H1 (cell line): Measurements from ENCODE around the gene TMEM266. TPM values are rescaled to one million over a fixed set of nuclear protein-coding genes. Genes with fewer than 3 reads are reported as not detected.

ENCODE experiments used
- CTCF ChIA-PET: fragments of 300-600 bp; sonication (Branson Sonifier 250); formaldehyde crosslinking; loops from one replicate; lab custom pipeline; 2021; ENCODE audit not compliant: partially characterized antibody; lab: Charles Lee
- POLR2A ChIA-PET: fragments of 300-600 bp; sonication (Branson Sonifier 250); formaldehyde crosslinking; loops from one replicate; lab custom pipeline; 2021; ENCODE audit warnings: inconsistent platforms; ENCODE audit not compliant: partially characterized antibody; lab: Charles Lee
- DNase-seq, 2 experiments: peaks; one replicate each; pipeline versions ENCODE4 v3.0.0 to v3.0.0-alpha.2; 2010 to 2022; ENCODE audit warnings: low spot score in 2 of 2, low read depth in 1 of 2, mixed read lengths in 1 of 2
- FAIRE-seq: peaks from 2 replicates; lab custom pipeline; 2011; peaks lifted over from hg19 to GRCh38; lab: Jason Lieb, UNC
- H2AFZ ChIP-seq: 2 replicates; pipeline ENCODE4 v1.8.1; 2012; ENCODE audit warnings: low read length, inconsistent platforms
- H2AK5ac ChIP-seq: 2 replicates; pipeline ENCODE4 v1.6.1; 2013; ENCODE audit warnings: low read depth, low read length
- H2BK120ac ChIP-seq: replicated peaks from 2 replicates; pipeline ENCODE3; 2013; ENCODE audit warnings: low read depth, low read length, inconsistent platforms
- H2BK12ac ChIP-seq: 2 replicates; pipeline ENCODE4 v1.6.1; 2013; ENCODE audit warnings: low read depth, low read length
- H2BK15ac ChIP-seq: 2 replicates; pipeline ENCODE4 v1.6.1; 2013; ENCODE audit warnings: low read length
- H2BK20ac ChIP-seq: 2 replicates; pipeline ENCODE4 v1.6.1; 2013; ENCODE audit warnings: low read length
- H2BK5ac ChIP-seq: 2 replicates; pipeline ENCODE4 v1.6.1; 2013; ENCODE audit warnings: low read depth, low read length
- H3K14ac ChIP-seq: 2 replicates; pipeline ENCODE4 v1.6.1; 2013; ENCODE audit warnings: inconsistent platforms; ENCODE audit not compliant: insufficient read length
- H3K18ac ChIP-seq: 2 replicates; pipeline ENCODE4 v1.6.1; 2013; ENCODE audit warnings: low read length; ENCODE audit errors: extremely low read depth
- H3K23ac ChIP-seq: 2 replicates; pipeline ENCODE4 v1.6.1; 2013; ENCODE audit warnings: inconsistent platforms; ENCODE audit not compliant: insufficient read length
- H3K23me2 ChIP-seq: 2 replicates; pipeline ENCODE4 v1.6.1; 2013; ENCODE audit warnings: low read depth, low read length
- H3K27ac ChIP-seq: 2 replicates; pipeline ENCODE4 v1.6.1; 2011; ENCODE audit warnings: low read depth, low read length, inconsistent platforms
- H3K27me3 ChIP-seq, 4 experiments: replicated peaks in 1 of 4; 1 replicate in 1 of 4; 2 replicates in 3 of 4; pipeline versions ENCODE4 v1.6.1 to v1.8.1; 2011 to 2013; ENCODE audit warnings: low read length in 3 of 4, mild to moderate bottlenecking in 3 of 4, inconsistent platforms in 2 of 4, mixed read lengths in 2 of 4, moderate library complexity in 1 of 4; ENCODE audit not compliant: control insufficient read depth in 3 of 4, insufficient read depth in 3 of 4; ENCODE audit errors: extremely low read depth in 1 of 4
- H3K36me3 ChIP-seq, 4 experiments: 2 replicates each; pipeline versions ENCODE4 v1.6.1 to v1.8.1; 2011 to 2013; ENCODE audit warnings: mild to moderate bottlenecking in 4 of 4, low read length in 3 of 4, moderate library complexity in 2 of 4, control low read depth in 1 of 4, inconsistent platforms in 1 of 4; ENCODE audit not compliant: insufficient read depth in 4 of 4, control insufficient read depth in 2 of 4
- H3K4ac ChIP-seq: replicated peaks from 2 replicates; pipeline ENCODE3; 2013; ENCODE audit warnings: low read length, low read depth, mixed read lengths, inconsistent platforms; ENCODE audit not compliant: insufficient read length
- H3K4me1 ChIP-seq, 4 experiments: replicated peaks in 1 of 4; 1 replicate in 1 of 4; 2 replicates in 3 of 4; pipeline versions ENCODE4 v1.6.1 to v1.8.1; 2011 to 2013; ENCODE audit warnings: low read length in 3 of 4, inconsistent platforms in 2 of 4, mixed read lengths in 1 of 4; ENCODE audit not compliant: insufficient read depth in 4 of 4, control insufficient read depth in 3 of 4
- H3K4me2 ChIP-seq, 2 experiments: 2 replicates each; pipeline versions ENCODE4 v1.6.1 to v1.8.1; 2011 to 2013; ENCODE audit warnings: low read depth in 2 of 2, low read length in 2 of 2, control low read depth in 1 of 2, inconsistent platforms in 1 of 2, mild to moderate bottlenecking in 1 of 2; ENCODE audit not compliant: insufficient read depth in 1 of 2
- H3K4me3 ChIP-seq, 4 experiments: fragments of 200-600, 300-600 bp in 1 of 4; sonication (generic), shearing (Covaris generic), sonication (Bioruptor Twin) in 1 of 4; 2 replicates each; pipeline versions ENCODE4 v1.5.1 to v1.8.1; 2011 to 2016; ENCODE audit warnings: low read length in 4 of 4, low read depth in 3 of 4, control low read depth in 2 of 4, inconsistent platforms in 2 of 4, mild to moderate bottlenecking in 2 of 4, mixed read lengths in 1 of 4, moderate library complexity in 1 of 4; ENCODE audit not compliant: insufficient read depth in 2 of 4; ENCODE audit errors: extremely low read depth in 1 of 4
- H3K56ac ChIP-seq: replicated peaks from 2 replicates; pipeline ENCODE3; 2013; ENCODE audit warnings: low read depth, mild to moderate bottlenecking, mixed read lengths, low read length, inconsistent platforms; ENCODE audit not compliant: insufficient read length
- H3K79me1 ChIP-seq: 2 replicates; pipeline ENCODE4 v1.6.1; 2013; ENCODE audit warnings: low read depth, low read length, control low read depth
- H3K79me2 ChIP-seq, 2 experiments: 2 replicates each; pipeline versions ENCODE4 v1.6.1 to v1.8.1; 2012 to 2013; ENCODE audit warnings: low read length in 2 of 2, mild to moderate bottlenecking in 2 of 2, inconsistent platforms in 1 of 2; ENCODE audit not compliant: insufficient read depth in 2 of 2, control insufficient read depth in 1 of 2
- H3K9ac ChIP-seq, 4 experiments: replicated peaks in 1 of 4; 1 replicate in 1 of 4; 2 replicates in 3 of 4; pipeline versions ENCODE4 v1.6.1 to v1.8.1; 2011 to 2013; ENCODE audit warnings: low read depth in 3 of 4, low read length in 3 of 4, control low read depth in 2 of 4, mild to moderate bottlenecking in 2 of 4, moderate library complexity in 2 of 4, inconsistent platforms in 1 of 4; ENCODE audit errors: extremely low read depth in 1 of 4
- H3K9me3 ChIP-seq, 2 experiments: 2 replicates each; pipeline versions ENCODE4 v1.6.1 to v1.8.1; 2012 to 2013; ENCODE audit warnings: mild to moderate bottlenecking in 2 of 2, moderate library complexity in 2 of 2, control low read depth in 1 of 2, inconsistent platforms in 1 of 2, low read depth in 1 of 2, low read length in 1 of 2, mixed read lengths in 1 of 2; ENCODE audit not compliant: insufficient read depth in 2 of 2
- H4K20me1 ChIP-seq, 2 experiments: replicated peaks in 1 of 2; 2 replicates each; pipeline versions ENCODE3 to v1.8.1; 2011 to 2013; ENCODE audit warnings: inconsistent platforms in 2 of 2, low read length in 2 of 2, mild to moderate bottlenecking in 1 of 2; ENCODE audit not compliant: insufficient read depth in 2 of 2, control insufficient read depth in 1 of 2
- H4K5ac ChIP-seq: 2 replicates; pipeline ENCODE4 v1.6.1; 2013; ENCODE audit warnings: low read length, low read depth, mixed read lengths, inconsistent platforms; ENCODE audit not compliant: insufficient read length
- H4K8ac ChIP-seq: 2 replicates; pipeline ENCODE4 v1.8.0; 2013; ENCODE audit warnings: mild to moderate bottlenecking, moderate library complexity, low read length, inconsistent platforms; ENCODE audit not compliant: insufficient read depth; ENCODE audit errors: extremely low read depth
- H4K91ac ChIP-seq: replicated peaks from 2 replicates; pipeline ENCODE3; 2013; ENCODE audit warnings: low read length, mixed read lengths, inconsistent platforms; ENCODE audit not compliant: insufficient read length
- ASH2L ChIP-seq: fragments of 200-600, 300-600 bp; sonication (generic); IDR thresholded peaks from one replicate; pipeline ENCODE4 v1.7.1; 2017; ENCODE audit warnings: low read length
- BRCA1 ChIP-seq: IDR thresholded peaks from 2 replicates; pipeline ENCODE4 v1.6.1; 2012; ENCODE audit warnings: low read depth, low read length, improper control_type of control experiment
- CREB1 ChIP-seq: IDR thresholded peaks from 2 replicates; pipeline ENCODE4 v1.6.1; 2012; ENCODE audit warnings: inconsistent platforms
- EP300 ChIP-seq, 2 experiments: IDR thresholded peaks; 1 replicate in 1 of 2; 2 replicates in 1 of 2; pipeline ENCODE4 v1.6.1; 2011 to 2012; ENCODE audit warnings: low read depth in 2 of 2, low read length in 2 of 2, mild to moderate bottlenecking in 2 of 2, borderline replicate concordance in 1 of 2, inconsistent platforms in 1 of 2, moderate library complexity in 1 of 2
- HDAC2 ChIP-seq, 2 experiments: fragments of 300-600 bp in 1 of 2; sonication (generic) in 1 of 2; IDR thresholded peaks; 2 replicates each; pipeline ENCODE4 v1.6.1; 2011 to 2012; ENCODE audit warnings: low read depth in 2 of 2, low read length in 2 of 2, mild to moderate bottlenecking in 2 of 2, moderate library complexity in 2 of 2, borderline replicate concordance in 1 of 2, inconsistent platforms in 1 of 2
- KDM1A ChIP-seq: fragments of 200-600, 300-600 bp; sonication (generic); IDR thresholded peaks from 2 replicates; pipeline ENCODE4 v1.7.1; 2016; ENCODE audit warnings: mild to moderate bottlenecking, low read length, borderline replicate concordance
- POU5F1 ChIP-seq: IDR thresholded peaks from 2 replicates; pipeline ENCODE4 v1.6.1; 2011; ENCODE audit warnings: low read depth, mild to moderate bottlenecking, low read length, moderate library complexity
- RAD21 ChIP-seq, 2 experiments: IDR thresholded peaks in 1 of 2; conservative IDR thresholded peaks in 1 of 2; 2 replicates each; pipeline ENCODE4 v1.6.1; 2011; ENCODE audit warnings: low read depth in 2 of 2, low read length in 2 of 2, improper control_type of control experiment in 1 of 2, inconsistent platforms in 1 of 2, mild to moderate bottlenecking in 1 of 2, moderate library complexity in 1 of 2
- RXRA ChIP-seq: IDR thresholded peaks from 2 replicates; pipeline ENCODE4 v1.6.1; 2011; ENCODE audit warnings: low read depth, mild to moderate bottlenecking, low read length, moderate library complexity; ENCODE audit not compliant: insufficient read depth
- SIN3A ChIP-seq, 2 experiments: IDR thresholded peaks in 1 of 2; conservative IDR thresholded peaks in 1 of 2; 2 replicates each; pipeline ENCODE4 v1.6.1; 2011 to 2012; ENCODE audit warnings: low read length in 2 of 2, improper control_type of control experiment in 1 of 2, low read depth in 1 of 2, mild to moderate bottlenecking in 1 of 2
- SIX5 ChIP-seq: IDR thresholded peaks from 2 replicates; pipeline ENCODE4 v1.6.1; 2011; ENCODE audit warnings: mild to moderate bottlenecking, low read depth, low read length
- SP1 ChIP-seq: IDR thresholded peaks from 2 replicates; pipeline ENCODE4 v1.6.1; 2011; ENCODE audit warnings: low read depth, low read length
- TEAD4 ChIP-seq: IDR thresholded peaks from 2 replicates; pipeline ENCODE4 v1.6.1; 2012; ENCODE audit warnings: low read depth, low read length, inconsistent platforms, mixed read lengths
- YY1 ChIP-seq: IDR thresholded peaks from 2 replicates; pipeline ENCODE4 v1.6.1; 2011; ENCODE audit warnings: low read depth, mild to moderate bottlenecking, low read length
- polyA plus RNA-seq, 7 experiments: library from polyadenylated mRNA; depleted of rRNA in 3 of 7; stranded (reverse) in 5 of 7; unstranded in 2 of 7; fragments of >200 nt in 5 of 7; fragments of 200-250 nt in 2 of 7; gene quantifications; 1 replicate in 5 of 7; 2 replicates in 1 of 7; 4 replicates in 1 of 7; pipeline versions ENCODE4 v1.2.1 to v1.2.3, GENCODE V29; 2011 to 2013; ENCODE audit warnings: missing spikeins in 2 of 7, mixed read lengths in 2 of 7
- total RNA-seq: library from RNA; stranded (reverse); fragmentation: NEBNext Ultra II Directional; extraction: Animal tissue kit (Norgen Biotek cat#: 25700); gene quantifications from 2 replicates; pipeline ENCODE4 v1.2.1, GENCODE V29; 2021
- TF ChIP-seq, protein P1 (sequence below): IDR thresholded peaks from 2 replicates; pipeline ENCODE4 v1.6.1; 2012; ENCODE audit warnings: inconsistent platforms

TMEM266 gene
- total and polyA plus RNA-seq, 2 of the 8 experiments (the other 6 are each of a cell fraction or from before 2014, with no cell fraction given) = 2.6 TPM

DNA sequence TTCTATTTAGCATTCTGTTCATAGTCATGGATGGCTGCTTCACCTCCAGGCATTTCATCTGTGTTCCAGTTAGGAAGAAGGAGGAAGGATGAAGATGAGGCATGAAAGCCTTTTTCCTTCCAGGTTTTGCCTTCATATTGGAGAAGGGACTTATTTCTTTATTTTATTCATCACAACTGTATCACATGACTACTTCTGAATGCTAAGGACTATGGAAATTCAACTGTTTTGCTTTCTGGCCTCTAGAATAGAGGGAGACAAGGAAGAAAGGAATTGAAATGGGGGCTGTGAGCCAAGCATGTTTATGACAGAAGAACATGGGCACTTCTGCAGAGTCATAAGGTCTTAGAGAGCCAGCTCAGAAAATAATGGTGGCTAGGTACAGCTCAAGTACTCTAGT is 10.4 kb downstream of the TMEM266 start:
- Histone ChIP-seq H2BK12ac (no peak overlapping the region), H4K5ac (no peak overlapping the region), H3K79me1 (no peaks in the 10 kb centered on the region), H3K23ac (no peak overlapping the region), H3K56ac (no peak overlapping the region), H3K9me3 (no peaks in the 10 kb centered on the region), H4K91ac (no peak overlapping the region), H3K4me1 (peaks cover 0 to 2% (median 0%) of the 10 kb centered on the region in 4 experiments; a peak in 1 of 7 replicates), H4K8ac (no peak overlapping the region), H2AK5ac (no peak overlapping the region), H3K27me3 (no peaks in the 10 kb centered on the region; a peak in 1 of 7 replicates), H3K79me2 (no peaks in the 10 kb centered on the region), H3K36me3 (no peaks in the 10 kb centered on the region), H3K14ac (no peak overlapping the region), H3K23me2 (no peaks in the 10 kb centered on the region), H3K18ac (no peak overlapping the region), H2BK5ac (no peak overlapping the region), H3K27ac (no peak overlapping the region), H3K9ac (no peak overlapping the region), H2BK15ac (no peak overlapping the region), H4K20me1 (no peaks in the 10 kb centered on the region), H3K4me2 (no peak overlapping the region), H2BK20ac (no peak overlapping the region), H2BK120ac (no peak overlapping the region), H3K4ac (no peak overlapping the region), H3K4me3 (no peak overlapping the region), H2AFZ (no peak overlapping the region)
- CTCF ChIA-PET = interaction anchor here (2.4 to 4.9 kb wide), 2 partner anchors 11 to 69 kb away, joined by 10 to 22 read pairs; partner anchors contain the start of gene TMEM266
- DNase-seq (no peak), FAIRE-seq (no peak)
- POLR2A ChIA-PET = no interaction called here
- TF ChIP-seq RAD21 (IDR thresholded peaks at IDR 0.05 in 1 of 2, conservative IDR thresholded peaks at IDR 0.05 in 1 of 2; ENCODE audit: low read depth in 2 of 2, low read length in 2 of 2) (no peak), EP300 (IDR thresholded peaks at IDR 0.05; ENCODE audit: borderline replicate concordance in 1 of 2, low read depth in 2 of 2, low read length in 2 of 2) (no peak), ASH2L (no peak), SP1 (no peak), POU5F1 (no peak), HDAC2 (IDR thresholded peaks at IDR 0.05; ENCODE audit: borderline replicate concordance in 1 of 2, low read depth in 2 of 2, low read length in 2 of 2) (no peak), SIX5 (no peak), BRCA1 (no peak), TEAD4 (no peak), KDM1A (no peak), YY1 (no peak), SIN3A (conservative IDR thresholded peaks at IDR 0.05 in 1 of 2, IDR thresholded peaks at IDR 0.05 in 1 of 2; ENCODE audit: low read depth in 1 of 2, low read length in 2 of 2) (no peak), CREB1 (no peak), RXRA (no peak)
- TF ChIP-seq, protein P1, sequence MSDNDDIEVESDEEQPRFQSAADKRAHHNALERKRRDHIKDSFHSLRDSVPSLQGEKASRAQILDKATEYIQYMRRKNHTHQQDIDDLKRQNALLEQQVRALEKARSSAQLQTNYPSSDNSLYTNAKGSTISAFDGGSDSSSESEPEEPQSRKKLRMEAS = no peak
